OCI-LY1 (cell line): Measurements from ENCODE around the gene MAPK8.

Experiments
- H2AFZ ChIP-seq: fragments of 200-600 bp; sonication (generic), shearing (Covaris generic); 2 replicates; pipeline ENCODE4 v1.6.0; 2014; ENCODE audit warnings: antibody characterized with exemption, mild to moderate bottlenecking, low read length
- H3F3A ChIP-seq: fragments of 200-600 bp; sonication (generic), shearing (Covaris generic); 2 replicates; pipeline ENCODE4 v1.6.0; 2014; ENCODE audit warnings: mild to moderate bottlenecking, antibody characterized with exemption, low read length, moderate library complexity; ENCODE audit not compliant: insufficient read depth
- H3K27ac ChIP-seq: fragments of 200-600 bp; sonication (generic); 2 replicates; pipeline ENCODE4 v1.5.1; 2014; ENCODE audit warnings: low read length, mixed run types, mild to moderate bottlenecking, low read depth; ENCODE audit not compliant: poor library complexity, severe bottlenecking
- H3K27me3 ChIP-seq: fragments of 200-600 bp; sonication (generic); 2 replicates; pipeline ENCODE4 v1.6.0; 2014; ENCODE audit warnings: antibody characterized with exemption, mild to moderate bottlenecking, low read length, moderate library complexity; ENCODE audit not compliant: insufficient read depth
- H3K36me3 ChIP-seq: fragments of 200-600 bp; sonication (generic); 2 replicates; pipeline ENCODE4 v1.6.1; 2014; ENCODE audit warnings: mild to moderate bottlenecking, antibody characterized with exemption, low read length, moderate library complexity, mixed read lengths; ENCODE audit not compliant: insufficient read depth
- H3K4me1 ChIP-seq: fragments of 200-600 bp; sonication (generic); 2 replicates; pipeline ENCODE4 v1.5.1; 2014; ENCODE audit warnings: mild to moderate bottlenecking, low read length, moderate library complexity; ENCODE audit not compliant: insufficient read depth, severe bottlenecking
- H3K4me2 ChIP-seq: fragments of 200-600 bp; sonication (generic), shearing (Covaris generic); 2 replicates; pipeline ENCODE4 v1.6.1; 2014; ENCODE audit warnings: low read length
- H3K4me3 ChIP-seq: fragments of 200-600 bp; sonication (generic); 2 replicates; pipeline ENCODE4 v1.5.1; 2014; ENCODE audit warnings: low read length, low read depth, mild to moderate bottlenecking, mixed read lengths; ENCODE audit not compliant: poor library complexity, severe bottlenecking
- H3K79me2 ChIP-seq: fragments of 200-600 bp; shearing (Covaris generic); 2 replicates; pipeline ENCODE4 v1.6.1; 2016; ENCODE audit warnings: mixed run types, low read length, mixed read lengths; ENCODE audit not compliant: insufficient read depth
- H3K9ac ChIP-seq: fragments of 200-600 bp; sonication (generic), shearing (Covaris generic); 2 replicates; pipeline ENCODE4 v1.6.1; 2014; ENCODE audit warnings: mild to moderate bottlenecking, low read length, mixed read lengths
- H3K9me2 ChIP-seq: fragments of 200-600 bp; sonication (generic), shearing (Covaris generic); 2 replicates; pipeline ENCODE4 v1.6.1; 2014; ENCODE audit warnings: low read depth, mild to moderate bottlenecking, low read length, mixed read lengths
- H3K9me3 ChIP-seq: fragments of 200-600 bp; shearing (Covaris generic); 2 replicates; pipeline ENCODE4 v1.6.1; 2014; ENCODE audit warnings: low read length, mixed read lengths
- H4K20me1 ChIP-seq: fragments of 200-600 bp; sonication (generic), shearing (Covaris generic); 2 replicates; pipeline ENCODE4 v1.6.0; 2016; ENCODE audit warnings: mild to moderate bottlenecking, low read length; ENCODE audit not compliant: insufficient read depth
- EZH2 ChIP-seq: fragments of 200-600 bp; sonication (generic), shearing (Covaris generic); IDR thresholded peaks from 2 replicates; pipeline ENCODE4 v1.8.0; 2017; ENCODE audit warnings: borderline replicate concordance, mixed run types, mild to moderate bottlenecking, antibody characterized with exemption, low read length, moderate library complexity, mixed read lengths
- TF ChIP-seq, protein P1 (sequence below): fragments of 200-600 bp; sonication (generic), shearing (Covaris generic); IDR thresholded peaks from 2 replicates; pipeline ENCODE4 v1.5.1; 2017; ENCODE audit warnings: mild to moderate bottlenecking, antibody characterized with exemption, low read length, moderate library complexity, mixed read lengths

MAPK8 gene

DNA sequence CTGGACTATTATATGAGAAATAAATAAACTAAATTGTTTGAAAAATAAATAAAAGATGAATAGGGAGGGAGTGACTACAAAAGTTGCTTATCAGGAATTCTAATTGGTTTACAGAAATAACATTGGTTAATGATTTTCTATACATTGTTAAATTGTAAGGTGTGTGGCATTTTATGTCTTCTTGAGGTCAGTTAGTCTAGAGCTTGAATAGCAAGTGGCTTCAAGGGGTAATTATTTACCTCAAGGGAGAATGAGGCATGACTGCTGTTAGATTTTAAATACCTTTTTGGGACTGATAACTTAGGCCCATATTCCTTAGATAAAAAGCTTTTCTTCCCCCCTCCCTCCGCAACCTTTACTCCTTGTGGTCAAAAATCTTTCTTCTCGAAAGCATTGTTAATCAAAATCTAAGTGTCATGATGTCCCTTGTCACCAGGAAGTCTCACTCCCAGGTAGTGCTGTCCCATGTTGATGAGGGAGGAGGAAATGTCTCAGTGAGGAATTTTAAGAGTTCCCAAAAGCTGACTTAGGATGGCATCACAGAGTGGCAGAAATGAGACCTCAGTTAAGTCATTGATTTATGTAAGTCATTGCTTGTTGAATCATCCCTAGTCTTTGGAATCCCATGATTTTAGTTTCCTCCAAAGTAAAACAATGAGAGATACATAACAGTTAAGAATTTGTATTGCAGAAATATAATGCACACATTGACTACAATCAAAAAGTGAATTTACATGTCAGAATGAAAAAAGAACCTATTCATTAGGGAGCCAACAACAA, 71.5 kb downstream of the MAPK8 start:
- no peaks in the 10 kb centered on the region for H3F3A ChIP-seq
- TF ChIP-seq, protein P1, sequence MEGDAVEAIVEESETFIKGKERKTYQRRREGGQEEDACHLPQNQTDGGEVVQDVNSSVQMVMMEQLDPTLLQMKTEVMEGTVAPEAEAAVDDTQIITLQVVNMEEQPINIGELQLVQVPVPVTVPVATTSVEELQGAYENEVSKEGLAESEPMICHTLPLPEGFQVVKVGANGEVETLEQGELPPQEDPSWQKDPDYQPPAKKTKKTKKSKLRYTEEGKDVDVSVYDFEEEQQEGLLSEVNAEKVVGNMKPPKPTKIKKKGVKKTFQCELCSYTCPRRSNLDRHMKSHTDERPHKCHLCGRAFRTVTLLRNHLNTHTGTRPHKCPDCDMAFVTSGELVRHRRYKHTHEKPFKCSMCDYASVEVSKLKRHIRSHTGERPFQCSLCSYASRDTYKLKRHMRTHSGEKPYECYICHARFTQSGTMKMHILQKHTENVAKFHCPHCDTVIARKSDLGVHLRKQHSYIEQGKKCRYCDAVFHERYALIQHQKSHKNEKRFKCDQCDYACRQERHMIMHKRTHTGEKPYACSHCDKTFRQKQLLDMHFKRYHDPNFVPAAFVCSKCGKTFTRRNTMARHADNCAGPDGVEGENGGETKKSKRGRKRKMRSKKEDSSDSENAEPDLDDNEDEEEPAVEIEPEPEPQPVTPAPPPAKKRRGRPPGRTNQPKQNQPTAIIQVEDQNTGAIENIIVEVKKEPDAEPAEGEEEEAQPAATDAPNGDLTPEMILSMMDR: no peak
- TF ChIP-seq EZH2: no peak
- no peak overlapping the region for H3K27ac ChIP-seq
- no peaks in the 10 kb centered on the region for H3K27me3 ChIP-seq
- H3K4me3 ChIP-seq: no peak overlapping the region
- H3K4me1 ChIP-seq: no peaks in the 10 kb centered on the region
- H3K9me3 ChIP-seq: peaks cover 5% of the 10 kb centered on the region; the same call in 1 of the 2 replicates
- H4K20me1 ChIP-seq: no peaks in the 10 kb centered on the region
- no peak overlapping the region for H2AFZ ChIP-seq
- no peaks in the 10 kb centered on the region; the same call in 1 of the 2 replicates for H3K36me3 ChIP-seq
- H3K4me2 ChIP-seq: no peak overlapping the region
- no peak overlapping the region for H3K9ac ChIP-seq
- H3K9me2 ChIP-seq: no peaks in the 10 kb centered on the region
- no peaks in the 10 kb centered on the region for H3K79me2 ChIP-seq

DNA sequence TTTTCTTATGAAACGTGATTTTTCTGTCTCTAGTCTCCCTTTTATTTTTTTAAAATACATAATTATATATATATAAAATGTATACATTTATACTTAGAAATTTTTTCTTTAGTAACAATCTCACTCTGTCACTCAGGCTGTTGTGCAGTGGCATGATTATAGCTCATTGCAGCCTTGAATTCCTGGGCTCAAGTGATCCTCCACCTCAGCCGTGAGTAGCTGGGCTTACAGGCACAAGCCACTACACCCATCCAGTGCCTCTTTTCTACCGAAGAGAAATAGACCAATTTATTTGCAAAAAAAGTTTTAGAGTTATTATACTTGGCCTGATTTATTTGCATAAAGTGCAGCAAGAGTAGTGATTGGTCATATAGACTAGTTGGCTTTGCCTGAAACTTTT, 72.2 kb downstream of the MAPK8 start:
- H3F3A ChIP-seq: no peaks in the 10 kb centered on the region
- H3K27ac ChIP-seq: no peak overlapping the region
- H3K9me3 ChIP-seq: peaks cover 5% of the 10 kb centered on the region; the same call in 1 of the 2 replicates
- H3K79me2 ChIP-seq: no peaks in the 10 kb centered on the region
- no peak overlapping the region for H3K9ac ChIP-seq
- no peaks in the 10 kb centered on the region for H3K9me2 ChIP-seq
- no peak for TF ChIP-seq EZH2
- TF ChIP-seq, protein P1: no peak
- no peaks in the 10 kb centered on the region; the same call in 1 of the 2 replicates for H3K36me3 ChIP-seq
- no peaks in the 10 kb centered on the region for H3K27me3 ChIP-seq
- no peak overlapping the region for H3K4me2 ChIP-seq
- H3K4me3 ChIP-seq: no peak overlapping the region
- no peak overlapping the region for H2AFZ ChIP-seq
- peaks cover 1% of the 10 kb centered on the region for H3K4me1 ChIP-seq
- no peaks in the 10 kb centered on the region for H4K20me1 ChIP-seq

DNA sequence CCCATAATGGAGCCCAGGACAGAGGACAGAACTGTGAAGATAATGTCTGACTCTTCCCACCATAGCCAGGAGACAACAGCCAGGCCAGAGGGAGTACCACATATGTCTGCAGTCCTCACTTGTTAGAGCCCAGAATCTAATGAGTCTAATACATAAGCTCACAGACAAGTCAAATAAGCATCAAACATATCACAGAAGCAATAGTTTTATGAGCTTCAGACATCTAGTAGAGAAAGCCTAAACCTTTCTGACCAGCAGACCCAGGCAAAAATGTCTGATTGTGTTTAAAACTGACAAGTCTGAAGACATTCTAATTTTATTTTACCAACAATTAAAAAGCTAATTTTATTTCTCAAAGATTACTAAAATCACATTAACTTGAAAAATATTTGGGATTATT, 75.5 kb downstream of the MAPK8 start:
- Histone ChIP-seq H3K4me2 (no peak overlapping the region), H3F3A (no peaks in the 10 kb centered on the region), H3K4me1 (peaks cover 5% of the 10 kb centered on the region), H3K79me2 (no peaks in the 10 kb centered on the region), H3K27ac (no peak overlapping the region), H3K9me3 (peaks cover 5% of the 10 kb centered on the region; the same call in 1 of the 2 replicates), H3K9ac (no peak overlapping the region), H3K4me3 (no peak overlapping the region), H2AFZ (no peak overlapping the region), H3K27me3 (no peaks in the 10 kb centered on the region), H4K20me1 (no peaks in the 10 kb centered on the region), H3K36me3 (no peaks in the 10 kb centered on the region; the same call in 1 of the 2 replicates), H3K9me2 (no peaks in the 10 kb centered on the region)
- TF ChIP-seq, protein P1: no peak
- no peak for TF ChIP-seq EZH2
